ENCODE results near the gene TMEM263.
"Not testable (repeated sequence)": the region's sequence is repeated elsewhere in the genome, so short reads cannot be mapped to it uniquely, and the experiment has no call there.

The TMEM263 gene

GRCh38 chr12:106955377-106956047 is at the start of gene TMEM263:
Gene TMEM263, plus strand, starts transcription at chr12:106955907. Its CDS starts 11,210 bp downstream, at chr12:106967117.
- peak; percentile 87 for DNase-seq (ENCODE audit: low read depth)

- DNase-seq (ENCODE audit: low read depth): no peak
Observed at GRCh38 chr12:106906715-106907114, 49.0 kb upstream of the TMEM263 start.

- DNase-seq (ENCODE audit: low read depth): no peak
Observed at GRCh38 chr12:106907411-106907810, 48.3 kb upstream of the TMEM263 start.

- no peak for DNase-seq (ENCODE audit: low read depth)
Observed at GRCh38 chr12:106907846-106908245, 47.9 kb upstream of the TMEM263 start.

- DNase-seq (ENCODE audit: low read depth): no peak
Observed at GRCh38 chr12:106908561-106908960, 47.1 kb upstream of the TMEM263 start.

- DNase-seq (ENCODE audit: low read depth): no peak
Observed at GRCh38 chr12:106910202-106910601, 45.5 kb upstream of the TMEM263 start.

GRCh38 chr12:106911581-106911980 is 44.1 kb upstream of the TMEM263 start:
- no peak for DNase-seq (ENCODE audit: low read depth)

GRCh38 chr12:106913456-106913855 is 42.3 kb upstream of the TMEM263 start:
- DNase-seq (ENCODE audit: low read depth): no peak

GRCh38 chr12:106914796-106915634 is 40.7 kb upstream of the TMEM263 start:
- no peak for DNase-seq (ENCODE audit: low read depth)

- no peak for DNase-seq (ENCODE audit: low read depth)
Observed at GRCh38 chr12:106915635-106916026, 40.1 kb upstream of the TMEM263 start.

GRCh38 chr12:106917503-106917902 is 38.2 kb upstream of the TMEM263 start:
- DNase-seq (ENCODE audit: low read depth): no peak

- DNase-seq (ENCODE audit: low read depth): no peak
Observed at GRCh38 chr12:106918746-106919145, 37.0 kb upstream of the TMEM263 start.

GRCh38 chr12:106919910-106920544 is 35.7 kb upstream of the TMEM263 start:
- DNase-seq (ENCODE audit: low read depth): no peak

GRCh38 chr12:106921976-106922375 is 33.7 kb upstream of the TMEM263 start:
- not testable (repeated sequence) for DNase-seq (ENCODE audit: low read depth)

- not testable (repeated sequence) for DNase-seq (ENCODE audit: low read depth)
Observed at GRCh38 chr12:106923594-106923993, 32.1 kb upstream of the TMEM263 start.

- DNase-seq (ENCODE audit: low read depth): no peak
Observed at GRCh38 chr12:106924268-106924861, 31.3 kb upstream of the TMEM263 start.

GRCh38 chr12:106926657-106927056 is 29.1 kb upstream of the TMEM263 start:
- DNase-seq (ENCODE audit: low read depth): no peak

- no peak for DNase-seq (ENCODE audit: low read depth)
Observed at GRCh38 chr12:106934277-106934676, 21.4 kb upstream of the TMEM263 start.

- DNase-seq (ENCODE audit: low read depth): no peak
Observed at GRCh38 chr12:106941481-106942156, 14.1 kb upstream of the TMEM263 start.

GRCh38 chr12:106942775-106943174 is 12.9 kb upstream of the TMEM263 start:
- no peak for DNase-seq (ENCODE audit: low read depth)

- DNase-seq (ENCODE audit: low read depth): no peak
Observed at GRCh38 chr12:106945261-106945851, 10.4 kb upstream of the TMEM263 start.

All from activated T-helper 9 cell treated with anti-CD3 and anti-CD28 coated beads, Interleukin-2, amount 50 U/mL, for 16 hours (primary cell).